ENCODE measurements around the gene LIFR.

Gene LIFR

DNA sequence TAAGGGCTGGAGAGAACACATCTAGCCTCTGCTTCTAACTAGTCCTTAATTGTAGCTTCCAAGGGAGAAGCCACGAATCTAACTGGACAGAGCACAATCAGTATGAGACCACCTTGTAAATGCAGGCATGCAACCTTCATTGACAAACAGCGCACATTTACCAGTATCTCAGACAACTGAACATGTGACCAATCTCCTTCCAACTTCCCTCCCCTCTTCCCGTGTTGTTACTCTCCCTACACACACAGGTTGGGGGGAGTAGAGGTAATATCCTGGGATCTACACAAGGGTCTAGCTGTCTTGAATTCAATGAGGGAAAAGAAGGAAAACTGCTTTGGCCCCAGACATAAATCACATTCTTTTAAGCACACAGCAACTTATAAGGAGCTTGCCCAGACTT lies 77.6 kb downstream of the LIFR start:
- no peak for TF ChIP-seq NFIC (IDR thresholded peaks at IDR 0.05)
- no peak for TF ChIP-seq TCF12 (IDR thresholded peaks at IDR 0.05; ENCODE audit: low read depth)
- no peak for TF ChIP-seq FOXM1 (IDR thresholded peaks at IDR 0.05; ENCODE audit: borderline replicate concordance, low read depth)
- TF ChIP-seq RAD21 (IDR thresholded peaks at IDR 0.05; ENCODE audit: low read depth): no peak
- no peak for TF ChIP-seq EGR1 (IDR thresholded peaks at IDR 0.05)
- TF ChIP-seq TEAD4 (IDR thresholded peaks at IDR 0.05): no peak
- no peak for TF ChIP-seq YY1 (IDR thresholded peaks at IDR 0.05; ENCODE audit: low read depth)
- no peak for TF ChIP-seq MAX (IDR thresholded peaks at IDR 0.05)
- no peak for TF ChIP-seq ZBTB7A (IDR thresholded peaks at IDR 0.05; ENCODE audit: low read depth)
- TF ChIP-seq, protein P1, sequence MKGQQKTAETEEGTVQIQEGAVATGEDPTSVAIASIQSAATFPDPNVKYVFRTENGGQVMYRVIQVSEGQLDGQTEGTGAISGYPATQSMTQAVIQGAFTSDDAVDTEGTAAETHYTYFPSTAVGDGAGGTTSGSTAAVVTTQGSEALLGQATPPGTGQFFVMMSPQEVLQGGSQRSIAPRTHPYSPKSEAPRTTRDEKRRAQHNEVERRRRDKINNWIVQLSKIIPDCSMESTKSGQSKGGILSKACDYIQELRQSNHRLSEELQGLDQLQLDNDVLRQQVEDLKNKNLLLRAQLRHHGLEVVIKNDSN (IDR thresholded peaks at IDR 0.05): no peak
- no peak for TF ChIP-seq CREB1 (IDR thresholded peaks at IDR 0.05; ENCODE audit: low read depth)
- TF ChIP-seq, protein P2, sequence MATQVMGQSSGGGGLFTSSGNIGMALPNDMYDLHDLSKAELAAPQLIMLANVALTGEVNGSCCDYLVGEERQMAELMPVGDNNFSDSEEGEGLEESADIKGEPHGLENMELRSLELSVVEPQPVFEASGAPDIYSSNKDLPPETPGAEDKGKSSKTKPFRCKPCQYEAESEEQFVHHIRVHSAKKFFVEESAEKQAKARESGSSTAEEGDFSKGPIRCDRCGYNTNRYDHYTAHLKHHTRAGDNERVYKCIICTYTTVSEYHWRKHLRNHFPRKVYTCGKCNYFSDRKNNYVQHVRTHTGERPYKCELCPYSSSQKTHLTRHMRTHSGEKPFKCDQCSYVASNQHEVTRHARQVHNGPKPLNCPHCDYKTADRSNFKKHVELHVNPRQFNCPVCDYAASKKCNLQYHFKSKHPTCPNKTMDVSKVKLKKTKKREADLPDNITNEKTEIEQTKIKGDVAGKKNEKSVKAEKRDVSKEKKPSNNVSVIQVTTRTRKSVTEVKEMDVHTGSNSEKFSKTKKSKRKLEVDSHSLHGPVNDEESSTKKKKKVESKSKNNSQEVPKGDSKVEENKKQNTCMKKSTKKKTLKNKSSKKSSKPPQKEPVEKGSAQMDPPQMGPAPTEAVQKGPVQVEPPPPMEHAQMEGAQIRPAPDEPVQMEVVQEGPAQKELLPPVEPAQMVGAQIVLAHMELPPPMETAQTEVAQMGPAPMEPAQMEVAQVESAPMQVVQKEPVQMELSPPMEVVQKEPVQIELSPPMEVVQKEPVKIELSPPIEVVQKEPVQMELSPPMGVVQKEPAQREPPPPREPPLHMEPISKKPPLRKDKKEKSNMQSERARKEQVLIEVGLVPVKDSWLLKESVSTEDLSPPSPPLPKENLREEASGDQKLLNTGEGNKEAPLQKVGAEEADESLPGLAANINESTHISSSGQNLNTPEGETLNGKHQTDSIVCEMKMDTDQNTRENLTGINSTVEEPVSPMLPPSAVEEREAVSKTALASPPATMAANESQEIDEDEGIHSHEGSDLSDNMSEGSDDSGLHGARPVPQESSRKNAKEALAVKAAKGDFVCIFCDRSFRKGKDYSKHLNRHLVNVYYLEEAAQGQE (IDR thresholded peaks at IDR 0.05; ENCODE audit: low read depth): no peak
- no peak for TF ChIP-seq CEBPB (IDR thresholded peaks at IDR 0.05)
- TF ChIP-seq EP300 (IDR thresholded peaks at IDR 0.05; ENCODE audit: borderline replicate concordance): no peak

DNA sequence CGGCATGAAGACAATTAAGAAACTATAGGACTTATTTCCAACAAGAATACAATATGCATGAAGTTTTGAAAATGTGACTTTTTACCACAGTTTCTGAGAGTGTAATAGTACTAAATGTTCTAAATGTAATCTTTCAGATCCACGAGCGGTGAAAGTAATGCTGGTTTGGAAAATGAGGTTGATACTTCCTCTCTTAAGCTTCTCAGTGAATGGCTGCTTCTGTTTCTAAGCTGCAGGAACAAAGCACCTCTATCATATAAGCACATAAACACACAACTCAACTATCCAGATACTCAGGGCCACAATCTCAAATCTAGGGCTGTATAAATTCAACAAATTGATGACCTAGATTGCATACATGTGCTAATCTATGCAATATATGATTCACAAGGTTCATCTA lies 78.3 kb downstream of the LIFR start:
- TF ChIP-seq YY1 (IDR thresholded peaks at IDR 0.05; ENCODE audit: low read depth) (no peak), NFIC (IDR thresholded peaks at IDR 0.05) (no peak), MAX (IDR thresholded peaks at IDR 0.05) (no peak), FOXM1 (IDR thresholded peaks at IDR 0.05; ENCODE audit: borderline replicate concordance, low read depth) (no peak), CEBPB (IDR thresholded peaks at IDR 0.05) (no peak), ZBTB7A (IDR thresholded peaks at IDR 0.05; ENCODE audit: low read depth) (no peak), RAD21 (IDR thresholded peaks at IDR 0.05; ENCODE audit: low read depth) (no peak), EGR1 (IDR thresholded peaks at IDR 0.05) (no peak), TAF1 (IDR thresholded peaks at IDR 0.05; ENCODE audit: low read depth) (no peak), TEAD4 (IDR thresholded peaks at IDR 0.05) (no peak), TCF12 (IDR thresholded peaks at IDR 0.05; ENCODE audit: low read depth) (no peak), CREB1 (IDR thresholded peaks at IDR 0.05; ENCODE audit: low read depth) (no peak), EP300 (IDR thresholded peaks at IDR 0.05; ENCODE audit: borderline replicate concordance) (no peak)
- TF ChIP-seq, protein P1 (IDR thresholded peaks at IDR 0.05): no peak
- TF ChIP-seq, protein P2 (IDR thresholded peaks at IDR 0.05; ENCODE audit: low read depth): no peak

- no peak for TF ChIP-seq TAF1 (IDR thresholded peaks at IDR 0.05; ENCODE audit: low read depth)
- TF ChIP-seq, protein P2 (IDR thresholded peaks at IDR 0.05; ENCODE audit: low read depth): no peak
- TF ChIP-seq YY1 (IDR thresholded peaks at IDR 0.05; ENCODE audit: low read depth): no peak
- TF ChIP-seq CREB1 (IDR thresholded peaks at IDR 0.05; ENCODE audit: low read depth): no peak
- TF ChIP-seq TEAD4 (IDR thresholded peaks at IDR 0.05): no peak
- TF ChIP-seq MAX (IDR thresholded peaks at IDR 0.05): no peak
- no peak for TF ChIP-seq FOXM1 (IDR thresholded peaks at IDR 0.05; ENCODE audit: borderline replicate concordance, low read depth)
- TF ChIP-seq TCF12 (IDR thresholded peaks at IDR 0.05; ENCODE audit: low read depth): no peak
- no peak for TF ChIP-seq EP300 (IDR thresholded peaks at IDR 0.05; ENCODE audit: borderline replicate concordance)
- no peak for TF ChIP-seq EGR1 (IDR thresholded peaks at IDR 0.05)
- TF ChIP-seq NFIC (IDR thresholded peaks at IDR 0.05): no peak
- TF ChIP-seq ZBTB7A (IDR thresholded peaks at IDR 0.05; ENCODE audit: low read depth): no peak
- no peak for TF ChIP-seq CEBPB (IDR thresholded peaks at IDR 0.05)
- TF ChIP-seq, protein P1 (IDR thresholded peaks at IDR 0.05): no peak
- no peak for TF ChIP-seq RAD21 (IDR thresholded peaks at IDR 0.05; ENCODE audit: low read depth)
Observed at GRCh38 chr5:38473008-38473407, 83.4 kb downstream of the LIFR start.
